Neural progenitor cell (in vitro differentiated cells): ENCODE results near the gene TNPO2. TPM values are rescaled to one million over a fixed set of nuclear protein-coding genes. Genes with fewer than 3 reads are reported as not detected.
"Not testable (repeated sequence)": the region's sequence is repeated elsewhere in the genome, so short reads cannot be mapped to it uniquely, and the experiment has no call there.

Experiments
- DNase-seq: peaks from one replicate; pipeline ENCODE4 v3.0.0-alpha.2; 2016; ENCODE audit warnings: low spot score
- H2AFZ ChIP-seq: fragments of 200-600 bp; sonication (generic); replicated peaks from 2 replicates; pipeline ENCODE4 v1.6.1; 2016; ENCODE audit warnings: antibody characterized with exemption
- H3F3A ChIP-seq: fragments of 200-600 bp; sonication (generic); 2 replicates; pipeline ENCODE4 v1.6.1; 2016; ENCODE audit warnings: antibody characterized with exemption, low read depth
- H3K27ac ChIP-seq: fragments of 200-600 bp; sonication (generic); 2 replicates; pipeline ENCODE4 v1.5.1; 2016; ENCODE audit warnings: mild to moderate bottlenecking
- H3K27me3 ChIP-seq: fragments of 200-600 bp; sonication (generic); 2 replicates; pipeline ENCODE4 v1.6.1; 2016; ENCODE audit warnings: mild to moderate bottlenecking, moderate library complexity
- H3K36me3 ChIP-seq: fragments of 200-600 bp; sonication (generic); 2 replicates; pipeline ENCODE4 v1.5.1; 2016
- H3K4me1 ChIP-seq: fragments of 200-600 bp; sonication (generic); 2 replicates; pipeline ENCODE4 v1.6.1; 2016; ENCODE audit warnings: mixed run types
- H3K4me2 ChIP-seq: fragments of 200-600 bp; sonication (generic); 2 replicates; pipeline ENCODE4 v1.6.1; 2016
- H3K4me3 ChIP-seq: fragments of 200-600 bp; sonication (generic); 2 replicates; pipeline ENCODE4 v1.5.1; 2016
- H3K79me2 ChIP-seq: fragments of 200-600 bp; sonication (generic); 2 replicates; pipeline ENCODE4 v1.6.1; 2016; ENCODE audit warnings: low read depth
- H3K9ac ChIP-seq: fragments of 200-600 bp; sonication (generic); 2 replicates; pipeline ENCODE4 v1.6.1; 2016
- H3K9me3 ChIP-seq: fragments of 200-600 bp; sonication (generic); 2 replicates; pipeline ENCODE4 v1.5.1; 2016; ENCODE audit warnings: low read depth
- H4K20me1 ChIP-seq: fragments of 200-600 bp; sonication (generic); 2 replicates; pipeline ENCODE4 v1.6.1; 2016; ENCODE audit warnings: low read depth
- H3K27ac Mint-ChIP-seq: 3 replicates; pipeline ENCODE4 v1.8.0; 2021; ENCODE audit warnings: mixed read lengths
- H3K27me3 Mint-ChIP-seq: 2 replicates; pipeline ENCODE4 v1.8.0; 2022; ENCODE audit warnings: low read depth, mild to moderate bottlenecking, inconsistent platforms, moderate library complexity, mixed read lengths; ENCODE audit not compliant: insufficient read depth
- H3K36me3 Mint-ChIP-seq: 3 replicates; pipeline ENCODE4 v1.8.0; 2021; ENCODE audit warnings: mixed read lengths
- H3K4me1 Mint-ChIP-seq: 3 replicates; pipeline ENCODE4 v1.8.0; 2021; ENCODE audit warnings: mixed read lengths
- H3K4me3 Mint-ChIP-seq: 3 replicates; pipeline ENCODE4 v1.8.0; 2021; ENCODE audit warnings: mild to moderate bottlenecking, moderate library complexity, mixed read lengths
- H3K9me3 Mint-ChIP-seq: 3 replicates; pipeline ENCODE4 v1.8.0; 2020; ENCODE audit warnings: mixed read lengths
- EZH2 ChIP-seq: fragments of 200-600 bp; sonication (generic); IDR thresholded peaks from 2 replicates; pipeline ENCODE4 v1.6.1; 2017; ENCODE audit warnings: antibody characterized with exemption, mild to moderate bottlenecking, moderate library complexity
- EZH2phosphoT487 ChIP-seq: fragments of 200-600 bp; sonication (generic); IDR thresholded peaks from 2 replicates; pipeline ENCODE4 v1.6.1; 2017; ENCODE audit warnings: antibody characterized with exemption
- total RNA-seq: library from RNA; depleted of rRNA; stranded (reverse); fragments of >200 nt; gene quantifications from 2 replicates; pipeline ENCODE4 v1.2.3, GENCODE V29; 2015; ENCODE audit warnings: low replicate concordance
- TF ChIP-seq, protein P1 (sequence below): fragments of 200-600 bp; sonication (generic); IDR thresholded peaks from 2 replicates; pipeline ENCODE4 v1.5.1; 2017; ENCODE audit warnings: antibody characterized with exemption, mild to moderate bottlenecking

Gene TNPO2
- total RNA-seq, 1 donor from 2014 or later, result 58.1 TPM

DNA sequence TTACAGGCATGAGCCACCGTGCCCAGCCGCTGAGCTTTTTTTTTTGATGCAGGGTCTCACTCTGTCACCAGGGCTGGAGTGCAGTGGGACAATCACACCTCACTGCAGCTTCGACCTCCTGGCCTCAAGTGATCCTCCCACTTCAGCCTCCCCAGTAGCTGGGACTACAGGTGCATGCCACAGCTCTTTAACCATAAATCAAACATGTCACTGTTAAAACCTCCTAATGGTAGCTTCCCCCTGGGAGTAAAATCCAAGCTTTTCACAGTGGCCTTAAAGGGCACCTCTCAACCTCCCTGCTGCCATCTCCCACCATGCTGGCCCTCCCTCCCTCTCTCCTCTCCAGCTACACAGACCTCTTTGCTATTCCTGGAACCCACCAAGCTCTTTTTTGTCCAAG, 37.9 kb downstream of the TNPO2 start:
- no peaks in the 10 kb centered on the region for H3K9me3 ChIP-seq
- H3K27me3 Mint-ChIP-seq, result peaks cover 4% of the 10 kb centered on the region

DNA sequence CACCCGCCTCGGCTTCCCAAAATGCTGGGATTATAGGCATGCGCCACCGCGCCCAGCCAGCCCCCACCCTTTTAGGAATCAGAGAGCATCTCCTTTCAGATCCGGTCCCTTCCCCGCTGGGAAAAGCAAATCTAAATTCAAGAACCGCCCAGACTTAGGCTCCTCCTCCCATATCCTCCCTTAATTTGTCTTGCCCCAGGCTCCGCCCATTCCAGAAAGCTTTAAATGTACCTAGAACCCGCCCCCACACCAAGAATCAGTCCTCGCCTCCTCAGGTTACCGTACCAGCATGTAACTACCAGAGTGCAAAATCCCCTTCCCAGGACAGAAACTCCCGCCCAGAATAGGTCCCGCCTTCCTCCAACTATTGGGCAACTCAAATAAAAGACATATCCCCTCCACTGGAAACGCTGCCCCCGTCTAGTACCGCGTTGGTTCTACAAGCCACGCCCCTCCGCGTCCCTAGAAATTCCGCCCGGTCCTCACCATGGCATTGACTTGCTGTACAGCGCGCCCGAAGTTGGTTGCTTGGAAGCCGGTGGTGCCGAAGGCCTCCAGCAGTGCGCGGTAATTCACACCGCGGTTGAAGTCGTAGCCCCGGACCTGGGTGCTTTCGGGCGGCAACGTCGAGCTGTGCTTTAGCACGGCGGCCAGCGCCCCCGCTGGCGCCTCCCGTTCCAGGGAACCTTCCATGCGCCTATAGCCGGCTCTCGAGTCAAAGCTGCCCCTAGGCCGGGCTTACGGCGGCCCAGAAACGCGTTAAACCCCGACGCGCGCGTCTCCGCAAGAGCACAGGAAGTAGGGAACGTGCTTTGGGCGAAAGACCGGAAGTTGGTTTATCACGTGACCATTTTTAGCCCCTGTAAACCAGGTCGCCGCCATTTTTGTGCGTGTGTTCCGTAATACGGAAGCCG, 42.4 kb downstream of the TNPO2 start, which contains the start of gene DHPS:
DHPS (minus strand) TSS at position 807 of the 914 bp plus-strand sequence; CDS start at position 693, 114 bp downstream.
- H3K27me3 ChIP-seq, result no peaks in the 10 kb centered on the region
- H4K20me1 ChIP-seq, result no peaks in the 10 kb centered on the region
- H3K36me3 ChIP-seq, result no peaks in the 10 kb centered on the region
- peaks cover 9% of the 10 kb centered on the region for H3K79me2 ChIP-seq
- peaks cover 40% of the 10 kb centered on the region for H3F3A ChIP-seq
- Mint-ChIP-seq H3K4me3 (peak within 1 kb of the TSS; percentile 94), H3K27ac (peak within 1 kb of the TSS; percentile 85), H3K9me3 (no peaks in the 10 kb centered on the region), H3K4me1 (peaks cover 5% of the 10 kb centered on the region), H3K27me3 (peaks cover 4% of the 10 kb centered on the region), H3K36me3 (peaks cover 15% of the 10 kb centered on the region)
- peak within 1 kb of the TSS; percentile 67 for H2AFZ ChIP-seq
- DNase-seq, result peak; percentile 98
- no peaks in the 10 kb centered on the region for H3K9me3 ChIP-seq
- no peaks in the 10 kb centered on the region for H3K4me1 ChIP-seq
- peak within 1 kb of the TSS; percentile 68 for H3K4me2 ChIP-seq
- TF ChIP-seq EZH2phosphoT487 (no peak), EZH2 (no peak)
- TF ChIP-seq, protein P1, sequence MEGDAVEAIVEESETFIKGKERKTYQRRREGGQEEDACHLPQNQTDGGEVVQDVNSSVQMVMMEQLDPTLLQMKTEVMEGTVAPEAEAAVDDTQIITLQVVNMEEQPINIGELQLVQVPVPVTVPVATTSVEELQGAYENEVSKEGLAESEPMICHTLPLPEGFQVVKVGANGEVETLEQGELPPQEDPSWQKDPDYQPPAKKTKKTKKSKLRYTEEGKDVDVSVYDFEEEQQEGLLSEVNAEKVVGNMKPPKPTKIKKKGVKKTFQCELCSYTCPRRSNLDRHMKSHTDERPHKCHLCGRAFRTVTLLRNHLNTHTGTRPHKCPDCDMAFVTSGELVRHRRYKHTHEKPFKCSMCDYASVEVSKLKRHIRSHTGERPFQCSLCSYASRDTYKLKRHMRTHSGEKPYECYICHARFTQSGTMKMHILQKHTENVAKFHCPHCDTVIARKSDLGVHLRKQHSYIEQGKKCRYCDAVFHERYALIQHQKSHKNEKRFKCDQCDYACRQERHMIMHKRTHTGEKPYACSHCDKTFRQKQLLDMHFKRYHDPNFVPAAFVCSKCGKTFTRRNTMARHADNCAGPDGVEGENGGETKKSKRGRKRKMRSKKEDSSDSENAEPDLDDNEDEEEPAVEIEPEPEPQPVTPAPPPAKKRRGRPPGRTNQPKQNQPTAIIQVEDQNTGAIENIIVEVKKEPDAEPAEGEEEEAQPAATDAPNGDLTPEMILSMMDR, result peak; percentile 13
- H3K27ac ChIP-seq, result peak within 1 kb of the TSS; percentile 96
- H3K9ac ChIP-seq, result peak within 1 kb of the TSS; percentile 48
- H3K4me3 ChIP-seq, result peak within 1 kb of the TSS; percentile 70

More for the DNA sequence above, 37.9 kb downstream of the TNPO2 start:
- Histone ChIP-seq H3K4me2 (no peak overlapping the region), H3K27ac (no peak overlapping the region), H3K36me3 (no peaks in the 10 kb centered on the region), H3K79me2 (no peaks in the 10 kb centered on the region), H3F3A (peaks cover 21% of the 10 kb centered on the region), H3K27me3 (no peaks in the 10 kb centered on the region), H3K4me1 (no peaks in the 10 kb centered on the region), H3K4me3 (no peak overlapping the region), H3K9ac (no peak overlapping the region), H4K20me1 (no peaks in the 10 kb centered on the region), H2AFZ (no peak overlapping the region)
- Mint-ChIP-seq H3K27ac (peak overlapping the region; percentile 18), H3K4me3 (peak overlapping the region; percentile 10), H3K36me3 (peaks cover 7% of the 10 kb centered on the region), H3K9me3 (no peaks in the 10 kb centered on the region), H3K4me1 (peaks cover 4% of the 10 kb centered on the region)
- TF ChIP-seq, protein P1, result no peak
- TF ChIP-seq EZH2 (no peak), EZH2phosphoT487 (no peak)
- no peak for DNase-seq

GRCh38 chr19:12680034-12680433, 43.7 kb downstream of the TNPO2 start:
- no peak overlapping the region for H3K4me2 ChIP-seq
- peaks cover 19% of the 10 kb centered on the region for H3K36me3 Mint-ChIP-seq
- H3K9me3 Mint-ChIP-seq, result no peaks in the 10 kb centered on the region

GRCh38 chr19:12678039-12678438, 45.7 kb downstream of the TNPO2 start:
- H3K36me3 ChIP-seq, H4K20me1 ChIP-seq, H3K27me3 ChIP-seq, H3K79me2 ChIP-seq, H3K27ac Mint-ChIP-seq, H3K9me3 ChIP-seq, H2AFZ ChIP-seq, H3K4me2 ChIP-seq, H3K9ac ChIP-seq, H3K4me1 ChIP-seq, H3K4me3 ChIP-seq, DNase-seq, H3K4me3 Mint-ChIP-seq, H3K4me1 Mint-ChIP-seq, H3K27ac ChIP-seq, H3K9me3 Mint-ChIP-seq: not testable (repeated sequence)
- H3F3A ChIP-seq, result peaks cover 48% of the 10 kb centered on the region
- peaks cover 26% of the 10 kb centered on the region for H3K36me3 Mint-ChIP-seq
- H3K27me3 Mint-ChIP-seq, result peaks cover 12% of the 10 kb centered on the region

More at GRCh38 chr19:12680034-12680433, 43.7 kb downstream of the TNPO2 start:
- no peak overlapping the region for H3K4me3 ChIP-seq
- H3K79me2 ChIP-seq, result peaks cover 9% of the 10 kb centered on the region
- H3K36me3 ChIP-seq, result no peaks in the 10 kb centered on the region
- peaks cover 5% of the 10 kb centered on the region for H3K4me1 Mint-ChIP-seq
- H3K4me3 Mint-ChIP-seq, result peak overlapping the region; percentile 73
- H4K20me1 ChIP-seq, result peaks cover 4% of the 10 kb centered on the region
- H3F3A ChIP-seq, result peaks cover 48% of the 10 kb centered on the region
- no peak for DNase-seq
- no peaks in the 10 kb centered on the region for H3K4me1 ChIP-seq
- no peak overlapping the region for H2AFZ ChIP-seq
- H3K27ac Mint-ChIP-seq, result no peak overlapping the region
- TF ChIP-seq, protein P1, result no peak
- TF ChIP-seq EZH2 (no peak), EZH2phosphoT487 (no peak)
- H3K27ac ChIP-seq, result no peak overlapping the region
- H3K27me3 Mint-ChIP-seq, result peaks cover 4% of the 10 kb centered on the region
- H3K9ac ChIP-seq, result no peak overlapping the region
- H3K27me3 ChIP-seq, result no peaks in the 10 kb centered on the region
- no peaks in the 10 kb centered on the region for H3K9me3 ChIP-seq
